NB4 (cell line): ENCODE data around the gene ADGRG4.
A peak's percentile ranks its signal among the peaks of the same experiment; 100 is the strongest.
"Not testable (repeated sequence)": the region's sequence is repeated elsewhere in the genome, so short reads cannot be mapped to it uniquely, and the experiment has no call there.

ENCODE experiments used
- DNase-seq: peaks from one replicate; pipeline ENCODE4 v3.0.0; 2010; ENCODE audit warnings: low read depth
- H3K4me3 ChIP-seq: one replicate; pipeline ENCODE4 v1.5.1; 2011; ENCODE audit warnings: mild to moderate bottlenecking, low read depth, low read length, moderate library complexity
- CTCF ChIP-seq: IDR thresholded peaks from one replicate; pipeline ENCODE4 v1.5.1; 2012; ENCODE audit warnings: low read depth, low read length
- MAX ChIP-seq: IDR thresholded peaks from 2 replicates; pipeline ENCODE4 v1.6.1; 2011; ENCODE audit warnings: low read depth, low read length
- MYC ChIP-seq: IDR thresholded peaks from 2 replicates; pipeline ENCODE4 v1.6.1; 2011; ENCODE audit warnings: low read depth, low read length
- POLR2A ChIP-seq: IDR thresholded peaks from 2 replicates; pipeline ENCODE4 v1.6.1; 2011; ENCODE audit warnings: mild to moderate bottlenecking; ENCODE audit not compliant: insufficient read length; ENCODE audit errors: extremely low read depth

Gene ADGRG4

GRCh38 chrX:136269921-136270320 is 30.8 kb upstream of the ADGRG4 start:
- DNase-seq, result no peak
- TF ChIP-seq POLR2A, result no peak
- no peak for TF ChIP-seq MYC
- TF ChIP-seq MAX, result no peak
- no peak for TF ChIP-seq CTCF
- H3K4me3 ChIP-seq, result no peak overlapping the region

DNA sequence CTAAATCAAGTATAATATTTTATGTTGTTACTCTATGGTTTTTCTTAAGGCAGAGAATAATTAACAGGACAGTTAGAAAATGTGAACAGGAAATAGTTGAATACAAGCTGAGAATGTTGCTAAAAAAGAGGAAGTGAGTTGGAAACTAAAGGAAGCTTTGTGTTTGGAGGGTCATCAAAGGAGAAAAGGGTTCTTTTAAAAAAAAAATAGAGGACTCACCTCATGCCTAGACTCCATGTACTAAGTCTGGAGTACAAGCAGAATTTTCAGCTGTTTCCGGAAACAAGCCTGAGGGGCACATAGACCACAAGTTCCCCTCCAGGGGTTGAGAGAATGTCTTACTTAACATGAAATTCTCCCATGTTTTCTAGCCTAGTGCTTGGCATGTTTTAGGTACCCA is 29.5 kb upstream of the ADGRG4 start:
- H3K4me3 ChIP-seq, result no peak overlapping the region
- TF ChIP-seq MYC (no peak), POLR2A (no peak), MAX (no peak), CTCF (no peak)
- DNase-seq, result peak; percentile 72

DNA sequence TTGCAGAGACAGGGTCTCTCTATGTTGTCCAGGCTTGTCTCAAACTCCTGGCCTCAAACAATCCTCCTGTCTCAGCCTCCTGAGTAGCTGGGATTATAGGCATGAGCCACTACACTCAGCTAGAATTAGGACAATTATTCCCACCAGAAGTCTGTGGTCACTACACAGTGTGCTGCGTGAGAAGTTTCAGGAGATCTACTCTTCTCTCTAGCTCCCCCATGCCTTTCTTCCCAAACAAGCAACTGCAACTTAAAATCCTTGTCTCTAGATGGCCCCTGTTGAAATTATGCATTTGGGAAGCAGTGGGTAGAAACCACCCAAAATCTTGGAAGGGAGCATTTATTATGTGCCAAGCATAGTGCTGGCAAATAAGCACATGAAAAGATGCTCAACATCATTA is 28.4 kb upstream of the ADGRG4 start:
- H3K4me3 ChIP-seq, result no peak overlapping the region
- DNase-seq, result peak; percentile 12
- no peak for TF ChIP-seq MAX
- TF ChIP-seq POLR2A, result no peak
- no peak for TF ChIP-seq MYC
- no peak for TF ChIP-seq CTCF

- no peak for TF ChIP-seq MAX
Observed at GRCh38 chrX:136273986-136274385, 26.8 kb upstream of the ADGRG4 start.

DNA sequence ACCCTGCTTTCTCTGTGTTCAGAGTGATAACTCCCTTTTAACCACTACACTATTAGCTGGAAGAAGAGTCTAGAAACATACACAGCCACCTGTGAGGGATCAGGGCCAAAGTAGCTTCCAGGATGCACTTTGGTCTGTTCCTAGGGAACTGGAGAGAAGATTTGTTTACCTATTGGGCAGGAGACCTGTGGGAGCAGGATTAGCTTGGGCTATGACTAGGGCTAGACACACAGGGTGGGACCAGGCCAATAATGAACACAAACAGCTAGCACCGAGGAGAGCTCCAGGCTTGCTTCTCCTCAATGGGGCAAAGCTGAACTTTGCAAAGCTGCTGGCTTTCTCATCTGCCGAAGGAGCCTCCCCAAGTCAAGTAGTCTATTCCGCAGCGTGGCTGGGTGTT is 25.2 kb upstream of the ADGRG4 start:
- DNase-seq, result no peak
- H3K4me3 ChIP-seq, result no peak overlapping the region
- no peak for TF ChIP-seq MYC

More at GRCh38 chrX:136273986-136274385, 26.8 kb upstream of the ADGRG4 start:
- H3K4me3 ChIP-seq, result no peak overlapping the region
- DNase-seq, result no peak

- not testable (repeated sequence) for DNase-seq, H3K4me3 ChIP-seq
Observed at GRCh38 chrX:136286375-136286774, 14.4 kb upstream of the ADGRG4 start.

- no peak overlapping the region for H3K4me3 ChIP-seq
Observed at GRCh38 chrX:136291824-136292223, 8.9 kb upstream of the ADGRG4 start.

More at GRCh38 chrX:136291824-136292223, 8.9 kb upstream of the ADGRG4 start:
- no peak for DNase-seq
- TF ChIP-seq CTCF (no peak), POLR2A (no peak), MAX (no peak), MYC (no peak)
